Measurements from ENCODE around the gene CNST.

Gene CNST

DNA sequence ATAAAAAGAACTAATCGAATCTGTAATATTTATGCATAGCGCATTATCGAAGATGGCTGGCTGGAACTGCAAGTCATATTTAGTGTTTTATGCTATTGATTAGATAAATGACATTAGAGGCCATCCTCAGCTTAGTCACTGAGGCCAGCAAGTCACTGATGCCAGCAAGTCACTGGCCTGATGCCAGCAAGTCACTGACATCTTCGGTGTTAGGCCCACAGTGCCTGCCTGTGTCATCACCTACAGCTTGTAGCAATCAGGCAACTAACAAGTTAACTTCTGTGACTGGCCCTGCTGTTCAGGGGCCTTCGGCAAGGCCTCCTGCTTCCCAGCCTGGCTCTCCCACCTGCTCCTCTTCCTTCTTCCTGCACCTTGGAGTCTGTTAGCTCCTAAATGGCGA, 92.3 kb downstream of the CNST start:
- Histone ChIP-seq H3K36me3 (ENCODE audit: insufficient read depth, insufficient read length, low read length) (peaks cover 24% of the 10 kb centered on the region), H3K4me1 (ENCODE audit: insufficient read depth, insufficient read length) (no peaks in the 10 kb centered on the region)

DNA sequence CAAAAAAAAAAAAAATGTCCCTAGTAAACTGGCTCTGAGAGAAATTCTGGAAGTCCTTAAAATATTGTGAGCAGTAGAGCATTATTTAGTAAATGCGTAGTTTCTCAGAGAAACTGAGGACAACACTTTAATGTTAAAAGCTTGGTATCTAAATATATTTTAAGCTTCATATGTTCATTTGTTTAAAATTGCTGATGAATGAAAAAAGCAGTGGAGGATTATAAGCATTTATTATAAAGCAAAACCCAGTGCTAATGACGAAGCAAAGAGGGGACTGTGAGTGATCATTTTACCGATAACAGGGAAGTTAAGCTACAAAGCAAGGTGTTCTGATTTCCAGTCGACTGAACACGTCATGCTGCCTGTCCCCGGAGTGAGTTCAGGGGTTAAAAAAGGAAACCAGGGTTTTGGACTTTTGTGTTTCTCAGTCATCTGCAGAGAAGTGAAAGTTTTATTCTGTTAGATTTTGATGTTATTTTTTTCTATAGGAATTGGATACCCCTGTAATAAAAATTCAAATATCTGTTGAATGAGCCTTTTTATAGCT, 93.4 kb downstream of the CNST start:
- no peaks in the 10 kb centered on the region for H3K9me3 ChIP-seq (ENCODE audit: insufficient read depth, low read length)
- H3K4me1 ChIP-seq (ENCODE audit: insufficient read depth, insufficient read length): no peaks in the 10 kb centered on the region
- DNase-seq (ENCODE audit: low read depth, low spot score): no peak
- no peak overlapping the region for H3K4me3 ChIP-seq (ENCODE audit: insufficient read length, low read depth)
- H3K36me3 ChIP-seq (ENCODE audit: insufficient read depth, insufficient read length, low read length): peaks cover 19% of the 10 kb centered on the region
- H3K27me3 ChIP-seq (ENCODE audit: insufficient read depth, insufficient read length): no peaks in the 10 kb centered on the region
- TF ChIP-seq YY1 (IDR thresholded peaks at IDR 0.05; ENCODE audit: insufficient read depth, insufficient read length) (no peak), SUZ12 (IDR thresholded peaks at IDR 0.05; ENCODE audit: extremely low read depth, insufficient read depth, insufficient read length) (no peak), ZNF274 (IDR thresholded peaks at IDR 0.05; ENCODE audit: low read depth, low read length) (no peak)
- no peak overlapping the region for H3K9ac ChIP-seq (ENCODE audit: insufficient read length, low read depth)

More for the DNA sequence above, 92.3 kb downstream of the CNST start:
- Histone ChIP-seq H3K9ac (ENCODE audit: insufficient read length, low read depth) (no peak overlapping the region), H3K4me3 (ENCODE audit: insufficient read length, low read depth) (no peak overlapping the region), H3K9me3 (ENCODE audit: insufficient read depth, low read length) (no peaks in the 10 kb centered on the region), H3K27me3 (ENCODE audit: insufficient read depth, insufficient read length) (no peaks in the 10 kb centered on the region)
- TF ChIP-seq SUZ12 (IDR thresholded peaks at IDR 0.05; ENCODE audit: extremely low read depth, insufficient read depth, insufficient read length) (no peak), YY1 (IDR thresholded peaks at IDR 0.05; ENCODE audit: insufficient read depth, insufficient read length) (no peak), ZNF274 (IDR thresholded peaks at IDR 0.05; ENCODE audit: low read depth, low read length) (no peak)
- no peak for DNase-seq (ENCODE audit: low read depth, low spot score)

DNA sequence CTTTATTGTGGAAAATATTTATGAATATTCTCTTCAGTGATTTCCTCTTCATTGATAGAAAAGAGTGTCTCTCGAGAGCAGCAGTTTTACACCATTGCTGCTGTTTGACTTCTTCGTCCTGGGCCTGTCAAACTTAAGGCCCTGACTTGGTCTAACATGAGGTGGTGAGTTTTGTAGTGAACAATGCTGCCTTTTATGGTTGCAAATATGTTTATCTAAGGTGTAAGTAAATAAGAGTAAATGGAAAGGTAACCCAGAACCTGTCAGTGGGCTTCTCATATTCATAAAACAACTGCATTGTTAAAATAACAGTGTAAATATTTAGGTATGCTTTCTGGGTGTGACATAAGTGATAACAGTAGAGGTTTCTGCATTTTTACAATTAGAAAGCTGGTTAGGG, 95.2 kb downstream of the CNST start:
- H3K4me1 ChIP-seq (ENCODE audit: insufficient read depth, insufficient read length): no peaks in the 10 kb centered on the region
- no peaks in the 10 kb centered on the region for H3K27me3 ChIP-seq (ENCODE audit: insufficient read depth, insufficient read length)
- no peaks in the 10 kb centered on the region for H3K9me3 ChIP-seq (ENCODE audit: insufficient read depth, low read length)
- DNase-seq (ENCODE audit: low read depth, low spot score): no peak
- no peak overlapping the region for H3K9ac ChIP-seq (ENCODE audit: insufficient read length, low read depth)
- TF ChIP-seq ZNF274 (IDR thresholded peaks at IDR 0.05; ENCODE audit: low read depth, low read length): no peak
- TF ChIP-seq SUZ12 (IDR thresholded peaks at IDR 0.05; ENCODE audit: extremely low read depth, insufficient read depth, insufficient read length): no peak
- TF ChIP-seq YY1 (IDR thresholded peaks at IDR 0.05; ENCODE audit: insufficient read depth, insufficient read length): no peak
- peaks cover 25% of the 10 kb centered on the region for H3K36me3 ChIP-seq (ENCODE audit: insufficient read depth, insufficient read length, low read length)
- no peak overlapping the region for H3K4me3 ChIP-seq (ENCODE audit: insufficient read length, low read depth)

DNA sequence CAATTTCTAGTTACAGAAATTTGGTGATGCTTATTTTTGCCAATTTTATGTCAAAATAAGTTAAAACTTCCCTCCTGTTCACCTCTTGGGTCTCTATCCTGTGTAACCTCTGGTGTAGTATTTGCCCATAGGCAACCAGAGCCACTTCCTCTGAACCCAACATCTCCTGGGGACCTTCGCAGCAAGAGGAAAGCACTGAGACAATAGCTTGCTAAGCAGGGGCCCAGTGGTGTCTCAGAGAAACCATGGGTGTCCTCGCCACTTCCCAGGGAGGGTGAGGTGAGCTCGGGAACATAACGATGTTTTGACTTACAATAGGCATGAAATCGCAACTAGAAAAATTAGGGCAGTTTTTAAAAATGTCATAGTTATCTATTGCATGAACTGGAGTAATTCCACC, 101.5 kb downstream of the CNST start:
- H3K9ac ChIP-seq (ENCODE audit: insufficient read length, low read depth): no peak overlapping the region
- peaks cover 14% of the 10 kb centered on the region for H3K36me3 ChIP-seq (ENCODE audit: insufficient read depth, insufficient read length, low read length)
- no peak overlapping the region for H3K4me3 ChIP-seq (ENCODE audit: insufficient read length, low read depth)
- H3K4me1 ChIP-seq (ENCODE audit: insufficient read depth, insufficient read length): no peaks in the 10 kb centered on the region
- TF ChIP-seq SUZ12 (IDR thresholded peaks at IDR 0.05; ENCODE audit: extremely low read depth, insufficient read depth, insufficient read length) (no peak), YY1 (IDR thresholded peaks at IDR 0.05; ENCODE audit: insufficient read depth, insufficient read length) (no peak)
- H3K9me3 ChIP-seq (ENCODE audit: insufficient read depth, low read length): no peaks in the 10 kb centered on the region
- no peaks in the 10 kb centered on the region for H3K27me3 ChIP-seq (ENCODE audit: insufficient read depth, insufficient read length)
- DNase-seq (ENCODE audit: low read depth, low spot score): no peak

DNA sequence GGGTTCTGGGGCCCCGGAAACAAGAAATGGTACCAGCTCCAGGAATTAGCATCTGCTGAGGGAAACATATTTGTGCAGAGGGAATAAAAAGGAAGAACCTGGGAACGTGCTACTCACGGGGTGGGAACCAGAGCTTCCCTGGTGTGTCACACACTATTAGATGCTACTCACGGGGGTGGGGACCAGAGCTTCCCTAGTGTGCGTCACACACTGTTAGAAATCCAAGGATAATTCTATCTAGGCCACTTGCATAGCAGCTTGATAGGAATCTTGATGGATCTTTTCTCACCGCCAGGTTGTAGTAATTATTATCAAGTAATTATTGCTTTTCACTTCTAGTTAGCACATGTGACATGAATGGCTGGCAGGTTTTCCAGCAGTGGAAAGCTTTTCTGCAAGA, 103.4 kb downstream of the CNST start:
- Histone ChIP-seq H3K9ac (ENCODE audit: insufficient read length, low read depth) (no peak overlapping the region), H3K36me3 (ENCODE audit: insufficient read depth, insufficient read length, low read length) (peaks cover 10% of the 10 kb centered on the region), H3K9me3 (ENCODE audit: insufficient read depth, low read length) (no peaks in the 10 kb centered on the region), H3K4me3 (ENCODE audit: insufficient read length, low read depth) (no peak overlapping the region), H3K4me1 (ENCODE audit: insufficient read depth, insufficient read length) (no peaks in the 10 kb centered on the region), H3K27me3 (ENCODE audit: insufficient read depth, insufficient read length) (no peaks in the 10 kb centered on the region)
- no peak for DNase-seq (ENCODE audit: low read depth, low spot score)
- no peak for TF ChIP-seq SUZ12 (IDR thresholded peaks at IDR 0.05; ENCODE audit: extremely low read depth, insufficient read depth, insufficient read length)
- TF ChIP-seq ZNF274 (IDR thresholded peaks at IDR 0.05; ENCODE audit: low read depth, low read length): no peak
- no peak for TF ChIP-seq YY1 (IDR thresholded peaks at IDR 0.05; ENCODE audit: insufficient read depth, insufficient read length)

DNA sequence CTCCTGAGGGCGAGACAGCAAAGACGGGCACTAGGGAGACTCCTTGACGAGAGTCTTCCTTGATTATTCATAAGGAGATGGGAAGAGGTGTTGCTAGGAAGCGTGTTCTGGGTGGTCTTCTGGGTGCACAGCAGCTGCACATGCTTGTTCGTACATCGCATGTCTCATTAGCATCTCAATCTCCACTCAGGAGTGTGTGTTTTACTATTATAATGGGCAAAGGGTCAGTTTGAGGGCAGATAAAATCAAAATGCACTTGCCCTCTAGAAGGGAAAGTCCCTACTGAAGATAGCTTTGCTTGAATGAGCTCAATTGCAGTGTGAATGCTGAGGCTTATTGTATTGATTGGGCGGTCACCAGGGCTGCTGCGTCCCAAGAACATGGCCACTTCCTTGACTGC, 107.8 kb downstream of the CNST start:
- Histone ChIP-seq H3K9ac (ENCODE audit: insufficient read length, low read depth) (no peak overlapping the region), H3K27me3 (ENCODE audit: insufficient read depth, insufficient read length) (no peaks in the 10 kb centered on the region), H3K9me3 (ENCODE audit: insufficient read depth, low read length) (no peaks in the 10 kb centered on the region), H3K36me3 (ENCODE audit: insufficient read depth, insufficient read length, low read length) (no peaks in the 10 kb centered on the region), H3K4me3 (ENCODE audit: insufficient read length, low read depth) (no peak overlapping the region), H3K4me1 (ENCODE audit: insufficient read depth, insufficient read length) (no peaks in the 10 kb centered on the region)
- no peak for TF ChIP-seq YY1 (IDR thresholded peaks at IDR 0.05; ENCODE audit: insufficient read depth, insufficient read length)
- TF ChIP-seq SUZ12 (IDR thresholded peaks at IDR 0.05; ENCODE audit: extremely low read depth, insufficient read depth, insufficient read length): no peak
- TF ChIP-seq ZNF274 (IDR thresholded peaks at IDR 0.05; ENCODE audit: low read depth, low read length): no peak
- DNase-seq (ENCODE audit: low read depth, low spot score): no peak

DNA sequence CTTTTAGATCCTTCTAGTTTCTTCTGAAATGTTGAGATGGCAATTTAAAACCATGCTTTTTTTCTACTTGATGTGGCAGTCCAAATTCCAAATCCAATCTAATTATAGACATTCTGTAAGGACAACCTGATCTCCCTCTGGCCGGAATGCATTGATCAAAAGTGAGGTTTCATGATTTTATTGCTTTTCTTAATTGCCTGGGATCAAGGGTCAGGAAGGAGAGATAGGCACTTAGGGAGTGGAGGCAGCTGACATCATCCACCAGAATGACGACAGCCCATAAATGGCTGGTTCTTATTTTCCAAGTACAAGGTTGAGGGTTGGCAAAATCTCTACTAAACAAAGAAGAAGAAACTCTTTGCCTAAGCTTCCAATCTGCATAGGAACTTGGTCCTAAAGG, 111.6 kb downstream of the CNST start:
- no peak for DNase-seq (ENCODE audit: low read depth, low spot score)
- no peak overlapping the region for H3K4me3 ChIP-seq (ENCODE audit: insufficient read length, low read depth)
- no peaks in the 10 kb centered on the region for H3K4me1 ChIP-seq (ENCODE audit: insufficient read depth, insufficient read length)
- no peaks in the 10 kb centered on the region for H3K27me3 ChIP-seq (ENCODE audit: insufficient read depth, insufficient read length)
- no peak overlapping the region for H3K9ac ChIP-seq (ENCODE audit: insufficient read length, low read depth)
- H3K36me3 ChIP-seq (ENCODE audit: insufficient read depth, insufficient read length, low read length): no peaks in the 10 kb centered on the region
- TF ChIP-seq SUZ12 (IDR thresholded peaks at IDR 0.05; ENCODE audit: extremely low read depth, insufficient read depth, insufficient read length) (no peak), ZNF274 (IDR thresholded peaks at IDR 0.05; ENCODE audit: low read depth, low read length) (no peak), YY1 (IDR thresholded peaks at IDR 0.05; ENCODE audit: insufficient read depth, insufficient read length) (no peak)
- H3K9me3 ChIP-seq (ENCODE audit: insufficient read depth, low read length): no peaks in the 10 kb centered on the region

Data from NT2/D1 (cell line).